ENCODE results near the gene PPM1B.
"Not testable (repeated sequence)": the region's sequence is repeated elsewhere in the genome, so short reads cannot be mapped to it uniquely, and the experiment has no call there.

The PPM1B gene

DNA sequence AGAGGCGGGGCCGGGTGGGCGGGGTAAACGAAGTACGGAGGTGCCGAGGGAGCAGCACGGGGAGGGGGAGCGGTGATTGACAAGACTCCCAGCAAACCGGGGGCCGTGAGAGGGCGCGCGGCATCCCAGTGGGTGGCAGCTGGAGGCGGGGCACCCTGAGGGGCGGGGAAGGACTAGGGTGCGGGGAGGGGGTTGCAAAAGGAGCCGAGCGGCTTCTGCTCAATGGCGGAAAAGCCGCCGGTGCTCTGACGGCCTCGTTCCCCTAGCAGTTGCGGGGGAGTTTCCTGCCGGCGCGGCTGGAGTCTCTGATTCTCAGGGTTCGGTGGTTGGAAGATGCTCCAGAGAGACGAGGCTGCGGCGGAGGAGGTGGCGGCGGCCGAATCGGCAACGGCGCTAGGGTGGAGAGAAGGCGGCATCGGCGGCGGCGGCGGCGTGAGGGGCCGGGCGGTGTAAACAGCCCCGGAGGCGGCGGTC lies at the start of gene PPM1B:
TSS of gene PPM1B (plus strand) at position 195 of the 474 bp plus-strand sequence. CDS start 32,325 bp downstream, outside the sequence.
- peak; percentile 100 for DNase-seq

DNA sequence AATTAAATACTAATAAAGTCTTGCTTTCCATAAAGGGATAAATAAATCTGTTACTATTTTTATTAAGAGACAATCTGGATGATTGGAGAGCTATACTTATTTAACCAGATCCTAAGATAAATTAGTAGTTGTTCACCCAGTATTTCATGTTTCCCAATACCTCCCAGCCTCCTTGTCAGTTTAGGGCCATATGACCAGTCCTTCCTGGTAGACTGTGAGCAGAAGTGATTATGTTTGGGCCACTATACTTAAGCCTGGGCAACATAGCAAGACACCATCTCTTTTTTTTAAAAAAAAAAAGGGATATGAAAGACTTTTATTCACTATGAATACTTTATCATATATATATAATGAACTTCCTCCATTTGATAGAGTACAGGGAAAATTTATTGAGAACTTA lies 48.8 kb upstream of the PPM1B start:
- no peak for DNase-seq

DNA sequence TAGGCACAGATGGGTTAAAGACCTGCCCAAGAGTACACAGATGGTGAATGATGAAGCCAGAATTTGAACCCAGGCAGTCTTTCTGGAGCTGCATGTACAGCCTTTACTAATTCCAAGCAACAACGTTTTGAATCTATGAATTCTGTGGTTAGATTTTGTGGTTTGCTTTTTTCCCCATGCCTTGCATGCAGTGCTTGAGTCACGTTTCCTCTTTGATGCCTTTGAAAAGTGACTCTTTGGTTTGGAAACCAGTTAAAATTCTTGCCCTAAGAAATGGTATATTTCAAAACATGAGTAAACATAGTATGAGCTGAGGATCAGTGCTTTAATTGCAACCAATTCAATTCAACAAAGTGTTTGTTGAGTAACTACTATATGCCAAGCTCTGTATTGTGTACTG lies 48.2 kb upstream of the PPM1B start:
- peak; percentile 39 for DNase-seq

DNA sequence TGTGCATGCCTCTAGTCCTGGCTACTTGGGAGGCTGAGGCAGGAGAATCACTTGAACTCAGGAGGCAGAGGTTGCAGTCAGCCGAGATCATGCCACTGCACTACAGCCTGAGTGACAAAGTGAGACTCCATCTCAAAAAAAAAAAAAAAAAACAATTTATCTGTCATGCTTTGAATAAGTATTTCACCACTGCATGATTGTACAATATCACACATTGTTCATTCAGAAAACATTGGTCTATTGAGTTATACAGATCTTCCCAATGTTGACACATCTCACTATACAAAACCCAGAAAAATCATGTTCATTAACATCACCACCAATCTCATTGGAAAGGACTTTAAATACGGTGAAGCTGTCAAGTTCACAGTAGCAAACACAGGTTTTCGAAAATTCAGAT lies 46.8 kb upstream of the PPM1B start:
- no peak for DNase-seq

DNA sequence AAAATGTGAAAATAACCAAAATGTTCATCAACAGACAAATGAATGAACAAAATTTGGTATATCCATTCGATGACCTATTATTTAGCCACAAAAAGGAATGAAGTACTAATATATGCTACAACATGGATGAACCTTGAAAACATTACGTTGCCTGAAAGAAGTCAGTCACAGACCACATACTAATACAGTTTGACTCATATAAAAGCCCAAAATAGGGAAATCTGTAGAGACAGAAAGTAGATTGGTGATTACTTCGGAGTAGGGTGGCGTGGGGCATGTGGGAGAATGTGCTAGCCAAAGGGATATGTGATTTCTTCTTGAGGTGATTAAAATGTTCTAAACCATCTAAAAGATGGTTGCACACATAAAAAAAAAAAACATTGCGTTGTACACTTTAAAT lies 44.2 kb upstream of the PPM1B start:
- peak; percentile 28 for DNase-seq

DNA sequence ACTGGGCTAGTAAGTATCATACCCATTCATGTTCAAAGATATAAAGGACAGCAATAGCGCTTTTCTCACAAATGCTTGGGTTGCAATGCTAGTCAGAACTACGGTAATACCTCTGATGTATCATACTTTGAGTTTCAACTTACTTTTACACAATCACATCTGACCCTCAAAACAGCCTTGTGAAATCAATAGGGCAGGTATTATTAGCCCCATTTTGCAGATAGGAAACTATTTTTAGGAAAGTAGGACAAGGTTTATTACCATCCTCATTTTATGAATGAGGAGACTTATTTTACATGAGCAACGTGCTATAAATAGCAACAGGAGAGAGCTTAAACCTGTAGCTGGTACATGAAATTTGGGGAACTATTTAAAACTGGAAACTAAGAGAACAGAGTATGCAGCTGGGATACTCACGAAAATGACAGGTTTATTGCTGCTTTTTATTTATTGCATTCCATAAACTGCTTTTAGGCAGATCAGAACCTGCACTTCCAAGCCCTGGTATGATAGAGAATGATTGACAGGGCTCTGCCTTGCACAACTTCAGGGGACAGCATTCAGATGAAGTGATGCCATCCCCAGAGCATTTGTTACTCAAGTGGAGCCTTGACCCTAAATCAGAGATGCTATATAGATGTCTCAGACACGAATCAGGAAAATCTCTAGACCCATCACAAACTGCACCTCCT lies 42.4 kb upstream of the PPM1B start:
- DNase-seq, result no peak

DNA sequence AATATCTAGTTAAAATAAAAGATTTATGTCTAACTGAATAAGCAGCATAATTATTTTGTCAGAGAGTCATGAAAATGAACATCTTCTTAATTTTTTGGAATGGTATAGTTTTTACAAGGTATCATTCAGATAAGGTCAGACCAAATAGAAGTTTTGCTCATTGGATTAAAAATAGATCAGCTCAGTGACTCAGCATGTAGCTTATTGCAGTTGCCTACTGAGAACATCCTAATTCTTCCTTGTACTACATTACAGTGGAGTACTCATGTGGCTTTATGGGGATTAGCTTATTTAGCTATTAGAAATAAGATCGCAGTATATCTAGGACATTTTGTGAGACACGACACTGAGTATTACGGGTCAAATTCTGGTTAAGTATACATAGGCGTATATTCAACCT lies 38.2 kb upstream of the PPM1B start:
- DNase-seq, result no peak

DNA sequence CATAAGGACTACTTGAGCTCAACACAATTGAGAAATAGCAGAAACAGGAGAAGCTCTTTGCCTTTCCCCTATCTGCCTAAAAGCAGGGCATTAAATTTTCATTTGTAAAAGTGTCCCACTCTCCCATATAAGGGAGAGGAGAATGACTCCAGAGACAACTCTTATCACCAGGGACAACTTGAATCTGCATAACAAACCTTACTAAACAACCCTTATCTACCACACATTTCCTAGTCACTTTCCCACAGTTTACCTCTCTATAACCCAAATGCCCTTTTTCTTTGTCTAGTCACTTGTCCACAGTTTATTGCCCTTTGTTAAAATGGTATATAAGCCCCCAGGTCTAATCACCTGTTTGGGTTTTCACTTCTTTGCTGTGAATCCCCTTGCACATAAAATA lies 37.5 kb upstream of the PPM1B start:
- no peak for DNase-seq

DNA sequence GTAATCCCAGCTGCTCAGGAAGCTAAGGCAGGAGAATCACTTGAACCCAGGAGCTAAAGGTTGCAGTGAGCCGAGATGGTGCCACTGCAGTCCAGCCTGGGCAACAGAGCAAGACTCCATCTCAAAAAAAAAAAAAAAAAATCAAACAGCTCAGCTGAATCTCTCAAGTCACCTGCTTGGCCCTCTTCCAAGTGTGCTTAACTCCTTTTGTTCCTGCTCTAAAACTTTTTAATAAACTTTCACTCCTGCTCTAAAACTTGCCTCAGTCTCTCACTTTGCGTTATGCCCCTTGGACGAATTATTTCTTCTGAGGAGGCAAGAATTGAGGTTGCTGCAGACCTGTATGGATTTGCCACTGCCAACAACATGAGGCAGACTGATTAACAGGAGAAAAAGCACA lies 35.1 kb upstream of the PPM1B start:
- not testable (repeated sequence) for DNase-seq

DNA sequence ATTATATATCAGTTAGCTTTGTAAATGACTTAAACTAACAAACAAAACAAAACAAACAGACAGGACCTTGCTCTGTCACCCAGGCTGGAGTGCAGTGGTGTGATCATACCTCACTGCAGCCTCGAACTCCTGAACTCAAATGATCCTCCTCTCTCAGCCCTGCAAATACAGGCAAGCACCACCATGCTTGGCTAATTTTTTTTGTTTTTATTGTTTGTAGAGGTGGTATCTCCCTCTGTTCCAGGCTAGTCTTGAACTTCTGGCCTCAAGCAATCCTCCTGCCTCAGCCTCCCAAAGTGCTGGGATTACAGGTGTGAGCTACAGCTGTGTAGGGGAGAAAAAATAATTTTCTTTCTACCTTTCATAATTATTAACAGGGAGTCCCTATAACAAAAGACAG lies 33.8 kb upstream of the PPM1B start:
- DNase-seq, result no peak

DNA sequence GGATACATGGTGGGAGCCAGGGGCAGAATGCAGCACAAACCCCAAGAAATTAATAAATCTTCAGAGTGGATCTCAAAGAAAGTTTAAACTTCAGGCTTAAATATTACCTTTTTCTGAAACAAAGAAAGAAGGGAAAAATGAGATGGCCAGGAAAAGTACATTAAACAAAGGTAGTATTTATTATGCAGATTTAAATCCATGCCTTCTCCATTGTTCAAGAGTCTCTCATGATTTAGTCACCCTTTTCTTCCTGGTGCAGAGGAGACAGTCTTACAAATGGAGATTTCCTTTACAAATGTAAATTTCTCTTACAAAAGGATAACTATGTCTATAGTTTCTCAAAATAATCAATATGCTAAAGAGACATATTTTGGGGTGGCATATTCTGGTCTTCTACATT lies 33.4 kb upstream of the PPM1B start:
- DNase-seq, result no peak

DNA sequence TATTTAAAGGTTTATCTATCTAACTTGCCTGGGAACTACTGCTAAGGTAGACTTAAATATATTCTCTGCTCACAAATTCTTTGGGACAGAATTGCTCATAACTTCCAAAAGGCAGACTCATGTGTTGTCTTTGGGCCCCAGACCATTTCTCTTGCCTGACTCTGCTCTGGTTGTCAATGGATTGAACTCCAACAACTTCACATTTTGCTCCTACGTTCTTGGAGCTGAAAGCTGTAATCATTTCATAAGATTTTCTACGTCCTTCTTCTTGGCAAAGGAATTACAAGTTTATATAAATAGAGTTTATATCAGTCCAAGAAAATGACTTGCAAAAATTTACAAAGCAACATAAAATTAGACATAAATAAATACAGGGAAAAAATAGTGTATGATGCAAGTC lies 32.9 kb upstream of the PPM1B start:
- DNase-seq, result no peak

DNA sequence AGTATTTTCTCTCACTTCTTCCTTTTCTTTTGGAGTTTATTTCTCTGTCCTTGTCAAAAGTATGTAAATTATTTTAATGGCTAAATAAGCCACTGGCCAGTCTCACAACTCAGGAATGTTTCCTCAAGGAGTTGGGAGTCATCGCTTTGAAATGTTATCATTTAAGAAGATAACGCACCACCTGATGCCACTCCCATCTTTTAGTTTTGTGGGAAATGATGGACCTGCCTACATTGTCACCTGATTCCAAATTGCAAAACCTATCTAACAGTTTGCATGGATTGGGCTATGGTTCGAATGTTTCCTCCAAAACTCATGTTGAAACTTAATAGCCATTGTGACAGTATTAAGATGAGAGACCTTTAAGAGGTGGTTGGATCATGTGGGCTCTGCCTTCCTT lies 32.4 kb upstream of the PPM1B start:
- DNase-seq, result no peak

DNA sequence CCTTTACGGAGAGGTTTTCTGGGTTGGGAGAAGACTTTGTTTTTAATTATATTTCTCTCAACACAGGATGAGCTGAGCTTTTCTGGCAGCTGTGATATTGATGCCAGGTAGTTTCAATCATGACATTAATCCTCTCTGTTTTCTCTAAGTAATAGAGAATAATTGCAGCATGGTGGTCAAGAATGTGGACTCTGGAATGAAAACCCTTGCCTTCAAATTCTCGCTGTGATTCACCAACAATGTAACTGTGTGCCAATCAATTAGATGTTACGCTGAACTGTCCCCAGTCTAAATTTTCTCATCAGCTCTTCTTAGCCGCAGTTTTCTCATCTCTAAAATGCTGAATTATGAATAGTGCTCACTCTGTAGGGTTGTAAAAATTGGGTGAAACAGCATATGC lies 31.6 kb upstream of the PPM1B start:
- no peak for DNase-seq

DNA sequence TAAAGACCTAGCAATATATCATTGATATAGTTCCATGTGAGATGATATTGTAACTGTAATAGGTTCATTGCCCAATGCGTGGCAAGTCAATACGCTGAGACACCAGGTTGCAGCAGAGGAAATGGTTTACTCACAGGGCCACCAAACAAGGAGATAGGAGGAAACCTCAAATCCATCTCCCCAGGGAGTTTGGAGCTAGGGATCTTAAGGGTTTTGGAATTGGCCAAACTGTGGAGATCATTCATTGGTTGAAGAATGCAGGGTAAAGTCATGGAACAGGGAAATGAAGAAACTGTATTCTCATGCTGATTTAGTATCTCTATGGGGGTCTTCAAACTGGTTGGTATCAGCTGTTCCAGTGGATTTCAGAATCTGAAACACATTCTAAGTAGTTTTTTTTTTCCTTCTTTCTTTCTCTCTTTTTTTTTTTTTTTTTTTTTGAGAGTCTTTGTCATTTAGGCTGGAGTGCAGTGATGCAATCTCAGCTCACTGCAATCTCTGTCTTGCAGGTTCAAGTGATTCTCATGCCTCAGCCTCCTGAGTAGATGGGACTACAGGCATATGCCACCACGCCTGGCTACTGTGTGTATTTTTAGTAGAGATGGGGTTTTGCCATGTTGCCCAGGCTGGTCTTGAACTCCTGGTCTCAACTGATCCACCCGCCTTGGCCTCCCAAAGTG lies 30.7 kb upstream of the PPM1B start:
- DNase-seq, result no peak

DNA sequence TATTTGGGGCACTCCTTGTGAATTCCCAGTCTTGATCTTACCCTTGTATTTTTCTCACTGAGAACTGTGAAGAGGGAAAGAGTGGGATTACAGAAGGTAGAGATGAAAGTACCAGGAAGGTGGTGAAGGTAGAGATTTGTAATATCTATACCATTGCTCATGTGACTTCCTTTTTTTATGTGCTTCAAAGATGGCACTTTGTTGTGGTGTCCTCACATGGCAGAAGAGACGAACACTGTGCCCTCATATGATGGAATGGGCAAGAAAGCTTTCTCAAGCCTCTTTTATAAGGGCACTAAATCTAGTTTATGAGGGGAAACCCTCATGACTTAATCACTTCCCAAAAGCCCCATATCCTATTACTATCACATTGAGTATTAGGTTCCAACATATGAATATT lies 28.9 kb upstream of the PPM1B start:
- no peak for DNase-seq

DNA sequence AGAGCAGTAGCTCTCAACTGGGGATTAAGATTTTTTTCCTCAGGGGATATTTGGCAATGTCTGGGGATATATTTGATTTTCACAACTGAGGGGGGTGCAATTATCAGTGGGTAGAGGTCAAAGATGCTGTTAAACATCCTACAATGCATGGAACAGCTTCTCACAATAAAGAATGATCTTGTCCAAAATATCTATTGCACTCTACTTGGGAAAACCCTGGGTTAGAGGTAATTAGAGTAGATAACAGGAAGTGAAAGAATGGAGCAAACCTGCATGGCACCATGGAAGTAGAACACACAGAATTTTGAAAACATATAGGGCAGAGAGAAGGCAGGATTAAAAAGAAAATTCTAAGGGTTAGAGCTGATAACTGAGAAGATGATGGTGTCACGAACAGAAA lies 26.4 kb upstream of the PPM1B start:
- no peak for DNase-seq

DNA sequence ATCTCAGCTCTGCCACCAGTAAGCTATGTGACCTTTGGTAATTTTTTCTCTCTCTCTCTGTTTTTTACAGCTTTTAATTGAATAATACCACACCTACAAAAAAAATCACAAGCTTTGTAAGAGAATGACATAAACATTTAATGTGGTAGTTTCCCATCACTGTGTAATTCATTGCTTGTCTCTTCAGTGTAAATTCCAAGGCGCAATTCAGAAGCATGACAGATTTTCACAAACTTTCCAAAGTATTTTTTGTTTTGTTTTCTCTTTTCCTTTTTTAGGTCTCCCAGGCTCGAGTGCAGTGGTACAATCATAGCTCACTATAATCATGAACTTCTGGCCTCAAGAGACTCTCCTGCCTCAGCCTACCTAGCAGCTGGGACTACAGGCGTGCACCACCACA lies 25.0 kb upstream of the PPM1B start:
- no peak for DNase-seq

DNA sequence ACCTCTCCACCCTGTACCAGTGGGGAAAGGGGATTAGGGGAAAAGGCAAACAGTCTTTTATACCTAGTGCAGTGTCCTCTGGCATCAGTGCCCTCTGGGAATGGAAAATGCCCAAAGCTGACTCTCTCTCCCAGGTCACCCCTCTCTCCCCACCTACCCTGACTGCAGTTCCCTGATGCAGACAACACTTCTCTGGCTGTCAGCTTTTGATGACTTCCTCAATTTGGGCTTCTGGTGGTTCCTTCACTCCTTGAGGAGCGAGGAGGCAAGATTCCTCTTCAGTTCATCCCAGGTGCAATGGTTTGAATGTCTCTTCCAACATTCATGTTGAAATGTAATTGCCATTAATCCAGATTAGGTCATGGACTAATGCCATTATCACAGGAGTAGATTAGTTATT lies 19.7 kb upstream of the PPM1B start:
- no peak for DNase-seq

DNA sequence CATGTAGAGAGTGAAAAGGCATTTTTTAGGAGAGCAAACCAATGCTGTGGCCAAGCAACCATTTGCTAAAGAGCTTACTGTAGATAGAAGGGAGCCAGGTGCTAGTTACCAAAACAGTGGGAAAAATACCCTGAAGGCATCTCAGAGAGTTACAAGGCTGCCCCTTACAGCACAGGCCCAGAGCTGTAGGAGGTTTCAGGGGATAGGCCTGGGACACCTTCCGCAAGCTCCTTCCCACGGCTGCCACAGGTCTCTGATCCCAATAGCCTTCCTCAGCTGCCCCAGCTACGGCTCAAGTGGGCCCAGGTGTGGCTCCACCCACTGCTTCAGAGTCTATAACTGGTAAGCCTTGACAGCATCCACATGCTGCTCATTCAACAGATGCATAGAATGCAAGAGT lies 18.2 kb upstream of the PPM1B start:
- no peak for DNase-seq

DNA sequence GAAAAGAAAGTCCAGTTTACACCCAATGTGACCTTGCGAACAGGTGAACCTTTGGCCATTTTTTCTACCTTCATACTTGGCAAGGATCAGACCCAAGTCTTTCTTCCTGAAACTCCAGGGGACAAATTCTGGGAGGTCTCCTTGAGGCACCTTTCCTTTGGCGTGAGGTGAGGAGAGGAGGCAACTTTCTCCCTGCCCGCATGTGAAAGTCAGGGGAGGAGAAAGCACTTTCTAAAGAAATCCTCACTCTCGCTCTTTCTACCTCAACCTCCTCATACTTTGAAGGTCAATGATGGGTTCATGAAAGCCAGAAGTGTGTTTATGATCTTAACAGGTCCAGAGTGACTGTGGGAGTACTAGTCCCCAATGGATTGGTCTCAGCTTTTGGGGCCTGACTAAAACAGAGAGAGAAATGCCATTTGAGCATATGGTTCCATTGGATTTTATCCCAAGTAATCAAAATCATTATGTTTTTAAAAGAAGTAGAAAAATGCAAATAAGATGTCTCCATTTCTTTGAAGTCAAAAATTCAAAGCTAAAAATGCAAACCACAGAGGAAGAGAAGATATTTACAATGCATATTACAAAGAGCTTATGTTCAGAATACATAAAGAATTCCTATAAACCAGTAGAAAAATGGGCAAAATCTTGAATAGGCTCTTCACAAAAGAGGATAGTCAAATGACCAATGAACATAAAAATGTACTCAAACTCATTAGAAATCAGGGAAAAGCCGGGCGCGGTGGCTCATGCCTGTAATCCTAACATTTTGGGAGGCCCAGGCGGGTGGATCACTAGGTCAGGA lies 15.6 kb upstream of the PPM1B start:
- no peak for DNase-seq

DNA sequence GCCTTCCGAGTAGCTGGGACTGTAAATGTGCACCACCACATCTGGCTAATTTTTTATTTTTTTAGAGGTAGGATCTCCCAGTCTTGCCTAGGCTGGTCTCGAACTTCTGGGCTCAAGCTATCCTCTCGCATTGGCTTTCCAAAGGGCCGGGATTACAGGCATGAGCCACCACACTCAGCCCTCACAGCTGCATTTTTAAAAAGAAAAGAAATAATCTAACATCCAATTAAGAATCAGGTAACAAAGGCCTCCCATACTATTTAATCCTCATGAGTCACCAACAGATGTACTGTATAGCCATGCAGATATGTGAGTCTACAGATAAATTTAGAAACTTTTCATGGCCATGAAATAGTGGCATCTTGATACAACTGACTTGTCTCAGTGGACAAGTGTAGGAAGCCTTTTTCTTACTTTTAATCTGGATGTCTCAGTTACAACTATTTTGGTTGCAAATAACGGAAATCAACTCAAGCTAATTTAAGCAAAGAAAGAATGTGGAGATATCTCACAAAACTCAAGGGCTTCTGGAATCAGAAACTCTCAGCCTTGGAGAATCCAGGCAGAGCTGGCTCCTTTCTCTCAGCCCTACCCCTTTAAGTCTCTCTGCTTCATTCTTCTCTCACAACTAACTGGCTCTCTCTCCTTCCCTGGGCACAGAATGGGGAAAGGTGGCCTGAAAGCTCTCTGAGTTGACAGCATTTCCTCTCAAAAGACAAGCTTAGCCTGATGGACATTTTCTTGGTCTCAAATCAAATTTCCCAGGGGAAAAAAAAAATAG lies 12.8 kb upstream of the PPM1B start:
- no peak for DNase-seq

DNA sequence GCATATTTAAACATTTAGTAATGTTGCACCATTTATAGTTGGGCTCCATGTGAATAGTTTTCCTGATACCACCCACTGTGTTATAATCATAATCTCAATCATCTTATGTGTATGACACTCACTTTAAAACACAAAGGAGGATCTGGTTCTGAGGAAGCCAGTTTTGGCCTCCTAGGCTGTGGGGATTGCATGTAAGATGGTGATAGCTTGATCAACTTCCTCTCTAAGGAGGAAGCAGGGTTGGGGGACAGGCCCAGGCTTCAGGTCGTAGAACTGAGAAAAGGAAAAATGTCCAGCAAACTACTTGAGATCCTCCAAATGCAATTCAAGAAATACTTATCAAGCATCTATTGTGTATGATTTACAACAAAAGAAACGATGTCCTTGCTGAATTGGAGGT lies 4.9 kb upstream of the PPM1B start:
- DNase-seq, result no peak
